Transverse colon (tissue), 4 donors: ENCODE results near the gene VSX2. TPM values are rescaled to one million over a fixed set of nuclear protein-coding genes. Genes with fewer than 3 reads are reported as not detected.

Experiments used
- DNase-seq: peaks from one replicate; pipeline ENCODE4 v3.0.0-alpha.2; 2019
- H3K27ac ChIP-seq, 4 donors: fragments of 200-600 bp; sonication (generic); 2 replicates each; pipeline ENCODE4 v1.5.1; 2016 to 2018; ENCODE audit warnings: inconsistent platforms in 4 of 4
- H3K27me3 ChIP-seq: fragments of 200-600 bp; sonication (generic); 2 replicates; pipeline ENCODE4 v1.5.1; 2017; ENCODE audit warnings: inconsistent platforms
- H3K36me3 ChIP-seq, 4 donors: fragments of 200-600 bp; sonication (generic); 2 replicates each; pipeline ENCODE4 v1.5.1; 2017 to 2019; ENCODE audit warnings: inconsistent platforms in 4 of 4
- H3K4me1 ChIP-seq, 4 donors: fragments of 200-600 bp; sonication (generic); 2 replicates each; pipeline ENCODE4 v1.5.1; 2017 to 2020; ENCODE audit warnings: inconsistent platforms in 4 of 4
- H3K4me3 ChIP-seq, 4 donors: fragments of 200-600 bp; sonication (generic); 1 replicate in 1 of 4; 2 replicates in 3 of 4; pipeline versions ENCODE4 v1.5.1 to v1.6.1; 2017 to 2019; ENCODE audit warnings: inconsistent platforms in 4 of 4
- H3K9me3 ChIP-seq, 2 donors: fragments of 200-600 bp; sonication (generic); 2 replicates each; pipeline ENCODE4 v1.5.1; 2017 to 2019; ENCODE audit warnings: inconsistent platforms in 2 of 2
- CTCF ChIP-seq, 5 experiments: fragments of 200-600 bp in 3 of 5; fragments of 450-650 bp in 2 of 5; sonication (generic) in 3 of 5; IDR thresholded peaks; 1 replicate in 2 of 5; 2 replicates in 3 of 5; pipeline ENCODE4 v1.5.1; 2016 to 2017; ENCODE audit warnings: antibody characterized with exemption in 5 of 5, inconsistent platforms in 3 of 5, mild to moderate bottlenecking in 2 of 5, moderate library complexity in 1 of 5
- EP300 ChIP-seq: sonication (generic); formaldehyde crosslinking; IDR thresholded peaks from one replicate; pipeline ENCODE4 v1.6.1; 2017; ENCODE audit warnings: antibody characterized with exemption, low read depth
- POLR2A ChIP-seq: fragments of 450-650 bp; IDR thresholded peaks from one replicate; pipeline ENCODE4 v1.6.1; 2016; ENCODE audit warnings: antibody characterized with exemption, mild to moderate bottlenecking, moderate library complexity
- POLR2AphosphoS5 ChIP-seq, 3 donors: sonication (generic); formaldehyde crosslinking; IDR thresholded peaks; one replicate each; pipeline ENCODE4 v1.6.1; 2016; ENCODE audit warnings: antibody characterized with exemption in 3 of 3
- WGBS, 2 donors: methylation state at CpG; one replicate each; pipeline ENCODE4 v1.1.5; 2018; ENCODE audit warnings: low coverage in 1 of 2; 5-methylcytosine and 5-hydroxymethylcytosine counted together
- in situ Hi-C, 4 donors: fragments of 200-750 bp; cut with MboI; loops; one replicate each; pipeline versions ENCODE4 v1.15.0 to v1.15.1; 2017; ENCODE audit warnings: low sequenced_read_pairs in 3 of 4, low pct_ligation_motif_present in 1 of 4, low pct_unique_long_range_greater_than_20kb in 1 of 4
- intact Hi-C: fragments of 100-400 bp; cut with DNase I; formaldehyde crosslinking; loops from one replicate; pipeline ENCODE4 v1.15.1; 2023; ENCODE audit warnings: low total_unique reads
- total RNA-seq, 4 donors: library from RNA; depleted of rRNA; stranded (reverse); fragments of >200 nt; gene quantifications; one replicate each; pipeline ENCODE4 v1.1.0, GENCODE V29; 2016

Gene VSX2
- not detected for total RNA-seq

- H3K9me3 ChIP-seq: no peaks in the 10 kb centered on the region
- H3K4me3 ChIP-seq: peak within 1 kb of the TSS in 2 of 4 donors; percentile 11 to 26
- in situ Hi-C loops (no loop called here), intact Hi-C loops (no loop called here)
- peaks cover 87% of the 10 kb centered on the region for H3K27me3 ChIP-seq
- H3K36me3 ChIP-seq: no peaks in the 10 kb centered on the region
- H3K4me1 ChIP-seq: peaks cover 14 to 27% (median 20%) of the 10 kb centered on the region in 4 donors
- TF ChIP-seq POLR2AphosphoS5 (IDR thresholded peaks at IDR 0.05) (no peak), CTCF (IDR thresholded peaks at IDR 0.05) (no peak), POLR2A (no peak), EP300 (no peak)
- DNase-seq: no peak
- WGBS, 2 donors: 19 to 34% methylated on average over 2 to 37 of the region's 40 CpGs
- H3K27ac ChIP-seq: no peak within 1 kb of the TSS
These were observed at the start of gene VSX2 for GRCh38 chr14:74238974-74239847. TSS of gene VSX2 (plus strand) at chr14:74239449. CDS start at chr14:74239562, 113 bp downstream.

GRCh38 chr14:74190927-74191575, 48.2 kb upstream of the VSX2 start:
- no peak for DNase-seq
- intact Hi-C loops: no loop called here
- WGBS, 2 donors: 76% methylated on average over 3 of the region's 3 CpGs; no CpG with 5 or more reads in 1 of the 2 donors

GRCh38 chr14:74194506-74195274, 44.6 kb upstream of the VSX2 start:
- TF ChIP-seq CTCF (IDR thresholded peaks at IDR 0.05) (no peak), POLR2AphosphoS5 (IDR thresholded peaks at IDR 0.05) (no peak), EP300 (no peak), POLR2A (no peak)
- DNase-seq: no peak
- H3K36me3 ChIP-seq: no peaks in the 10 kb centered on the region
- 91 to 97% methylated on average over 4 to 8 of the region's 8 CpGs for WGBS, 2 donors
- intact Hi-C loops (no loop called here), in situ Hi-C loops (no loop called here)
- H3K27me3 ChIP-seq: no peaks in the 10 kb centered on the region
- H3K4me1 ChIP-seq: no peaks in the 10 kb centered on the region
- no peak overlapping the region for H3K27ac ChIP-seq
- H3K9me3 ChIP-seq: no peaks in the 10 kb centered on the region
- H3K4me3 ChIP-seq: no peak overlapping the region

More at GRCh38 chr14:74190927-74191575, 48.2 kb upstream of the VSX2 start:
- H3K4me3 ChIP-seq: no peak overlapping the region
- no peaks in the 10 kb centered on the region for H3K36me3 ChIP-seq
- no peak for TF ChIP-seq POLR2A
- no peak for TF ChIP-seq POLR2AphosphoS5 (IDR thresholded peaks at IDR 0.05)
- TF ChIP-seq EP300: no peak
- TF ChIP-seq CTCF (IDR thresholded peaks at IDR 0.05): no peak
- in situ Hi-C loops: no loop called here
- H3K4me1 ChIP-seq: no peaks in the 10 kb centered on the region
- H3K9me3 ChIP-seq: no peaks in the 10 kb centered on the region
- H3K27me3 ChIP-seq: no peaks in the 10 kb centered on the region
- no peak overlapping the region for H3K27ac ChIP-seq

- in situ Hi-C loops: no loop called here
- 97 to 99% methylated on average over 7 of the region's 7 CpGs for WGBS, 2 donors
- no peaks in the 10 kb centered on the region for H3K4me1 ChIP-seq
- H3K9me3 ChIP-seq: no peaks in the 10 kb centered on the region
- TF ChIP-seq EP300: no peak
- no peak for TF ChIP-seq POLR2AphosphoS5 (IDR thresholded peaks at IDR 0.05)
- no peak for TF ChIP-seq CTCF (IDR thresholded peaks at IDR 0.05)
- no peak for TF ChIP-seq POLR2A
- no peaks in the 10 kb centered on the region for H3K27me3 ChIP-seq
- H3K27ac ChIP-seq: no peak overlapping the region
- H3K36me3 ChIP-seq: no peaks in the 10 kb centered on the region
- no peak for DNase-seq
- intact Hi-C loops: no loop called here
- no peak overlapping the region for H3K4me3 ChIP-seq
These were observed 43.6 kb upstream of the VSX2 start for GRCh38 chr14:74195623-74196022.
